HFFc6 (cell line): ENCODE data around the gene CACNA2D1. TPM values are rescaled to one million over a fixed set of nuclear protein-coding genes. Genes with fewer than 3 reads are reported as not detected.

ENCODE experiments used
- DNase-seq: peaks from one replicate; pipeline ENCODE4 v3.0.0-alpha.2; 2018
- H3K27ac Mint-ChIP-seq: 2 replicates; pipeline ENCODE4 v1.8.0; 2020; ENCODE audit warnings: mild to moderate bottlenecking, mixed read lengths
- H3K27me3 Mint-ChIP-seq: 2 replicates; pipeline ENCODE4 v1.8.0; 2021; ENCODE audit warnings: mild to moderate bottlenecking, moderate library complexity, mixed read lengths; ENCODE audit not compliant: insufficient read depth
- H3K36me3 Mint-ChIP-seq: 2 replicates; pipeline ENCODE4 v1.8.0; 2021; ENCODE audit warnings: low read depth, mixed read lengths
- H3K4me1 Mint-ChIP-seq: 2 replicates; pipeline ENCODE4 v1.8.0; 2020; ENCODE audit warnings: low read depth, mixed read lengths
- H3K4me3 Mint-ChIP-seq: 2 replicates; pipeline ENCODE4 v1.8.0; 2020; ENCODE audit warnings: mild to moderate bottlenecking, moderate library complexity, mixed read lengths
- H3K9me3 Mint-ChIP-seq: 2 replicates; pipeline ENCODE4 v1.8.0; 2020; ENCODE audit warnings: mild to moderate bottlenecking, mixed read lengths
- total RNA-seq, 6 experiments: library from RNA; stranded (reverse); fragmentation: NEBNext Ultra II Directional; extraction: Animal tissue kit (Norgen Biotek cat#: 25700); gene quantifications; 2 replicates in 1 of 6; 3 replicates in 5 of 6; pipeline ENCODE4 v1.2.3, GENCODE V29; 2021
- TF ChIP-seq, protein P1 (sequence below): fragments of 200-600 bp; sonication (generic); IDR thresholded peaks from 2 replicates; pipeline ENCODE4 v1.5.0; 2021; ENCODE audit warnings: antibody characterized with exemption, mild to moderate bottlenecking

CACNA2D1 gene
- total RNA-seq, 6 experiments from 2014 or later = 34.9 to 43.6 (median 36.8) TPM

DNA sequence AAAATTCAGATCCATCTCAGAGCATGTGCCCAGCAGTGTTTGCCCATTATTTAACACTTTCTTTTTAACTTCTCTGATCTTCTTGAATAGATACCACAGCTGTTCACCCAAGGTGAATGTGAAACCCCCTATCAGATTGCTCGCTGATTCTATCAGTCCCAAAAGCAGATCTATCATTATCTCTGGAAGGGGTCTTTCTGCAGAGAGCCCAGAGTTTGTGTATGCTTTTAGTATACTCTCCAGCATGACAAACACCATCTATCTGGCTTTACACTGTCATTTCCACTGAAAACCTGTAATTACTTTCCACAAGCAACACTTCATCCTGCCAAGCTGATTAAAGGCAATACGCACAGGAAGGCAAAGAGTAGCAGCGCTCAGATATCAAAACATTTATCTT, 168.2 kb downstream of the CACNA2D1 start:
- Mint-ChIP-seq H3K9me3 (no peaks in the 10 kb centered on the region), H3K36me3 (no peaks in the 10 kb centered on the region), H3K27me3 (no peaks in the 10 kb centered on the region; the same call in 1 of the 2 replicates), H3K4me1 (peaks cover under 1% of the 10 kb centered on the region; the same call in 1 of the 2 replicates), H3K4me3 (no peak overlapping the region), H3K27ac (no peak overlapping the region)
- DNase-seq = no peak
- TF ChIP-seq, protein P1, sequence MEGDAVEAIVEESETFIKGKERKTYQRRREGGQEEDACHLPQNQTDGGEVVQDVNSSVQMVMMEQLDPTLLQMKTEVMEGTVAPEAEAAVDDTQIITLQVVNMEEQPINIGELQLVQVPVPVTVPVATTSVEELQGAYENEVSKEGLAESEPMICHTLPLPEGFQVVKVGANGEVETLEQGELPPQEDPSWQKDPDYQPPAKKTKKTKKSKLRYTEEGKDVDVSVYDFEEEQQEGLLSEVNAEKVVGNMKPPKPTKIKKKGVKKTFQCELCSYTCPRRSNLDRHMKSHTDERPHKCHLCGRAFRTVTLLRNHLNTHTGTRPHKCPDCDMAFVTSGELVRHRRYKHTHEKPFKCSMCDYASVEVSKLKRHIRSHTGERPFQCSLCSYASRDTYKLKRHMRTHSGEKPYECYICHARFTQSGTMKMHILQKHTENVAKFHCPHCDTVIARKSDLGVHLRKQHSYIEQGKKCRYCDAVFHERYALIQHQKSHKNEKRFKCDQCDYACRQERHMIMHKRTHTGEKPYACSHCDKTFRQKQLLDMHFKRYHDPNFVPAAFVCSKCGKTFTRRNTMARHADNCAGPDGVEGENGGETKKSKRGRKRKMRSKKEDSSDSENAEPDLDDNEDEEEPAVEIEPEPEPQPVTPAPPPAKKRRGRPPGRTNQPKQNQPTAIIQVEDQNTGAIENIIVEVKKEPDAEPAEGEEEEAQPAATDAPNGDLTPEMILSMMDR = no peak

DNA sequence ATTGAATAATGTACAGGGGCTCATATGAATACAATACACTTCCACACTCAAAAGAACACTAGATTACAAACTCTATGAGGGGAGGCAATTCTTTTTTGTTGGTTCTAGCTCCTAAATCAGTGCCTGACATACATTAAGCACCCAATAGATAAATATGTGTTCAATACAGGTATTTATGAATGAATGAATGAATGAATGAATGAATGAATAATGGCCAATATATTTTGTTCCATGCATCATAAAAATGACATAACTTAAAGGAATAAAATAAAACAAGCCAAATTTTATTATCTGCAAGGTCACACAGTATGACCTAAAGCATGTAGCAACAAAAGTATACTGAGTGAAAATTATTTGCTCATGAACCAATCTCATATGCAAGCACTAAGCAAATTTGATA, 168.9 kb downstream of the CACNA2D1 start:
- H3K27me3 Mint-ChIP-seq = no peaks in the 10 kb centered on the region; the same call in 1 of the 2 replicates
- H3K9me3 Mint-ChIP-seq = no peaks in the 10 kb centered on the region
- TF ChIP-seq, protein P1 = no peak
- no peak for DNase-seq
- peaks cover 7% of the 10 kb centered on the region for H3K4me1 Mint-ChIP-seq
- H3K4me3 Mint-ChIP-seq = no peak overlapping the region
- no peak overlapping the region for H3K27ac Mint-ChIP-seq
- no peaks in the 10 kb centered on the region for H3K36me3 Mint-ChIP-seq

DNA sequence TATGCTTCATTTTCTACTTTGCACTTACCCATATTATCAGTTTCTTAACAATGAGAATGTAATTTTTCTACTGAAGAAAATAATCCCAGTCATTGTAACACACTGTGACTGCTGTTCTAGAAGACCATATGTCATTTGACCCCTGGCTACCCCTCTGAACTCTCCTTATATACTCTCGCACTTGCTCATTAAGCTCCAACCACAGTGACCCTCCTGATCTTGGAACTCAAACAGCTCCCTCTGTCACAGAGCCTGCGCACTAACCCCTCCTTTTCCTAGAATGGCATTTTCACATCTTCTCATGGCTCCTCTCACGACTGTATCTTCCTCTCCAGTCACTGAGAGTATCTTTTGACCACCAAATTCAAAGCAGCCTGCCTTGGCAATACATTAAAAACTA, 169.7 kb downstream of the CACNA2D1 start:
- no peaks in the 10 kb centered on the region for H3K9me3 Mint-ChIP-seq
- H3K27ac Mint-ChIP-seq = no peak overlapping the region
- H3K36me3 Mint-ChIP-seq = no peaks in the 10 kb centered on the region
- DNase-seq = no peak
- no peak overlapping the region for H3K4me3 Mint-ChIP-seq
- H3K4me1 Mint-ChIP-seq = peaks cover 15% of the 10 kb centered on the region
- no peaks in the 10 kb centered on the region; the same call in 1 of the 2 replicates for H3K27me3 Mint-ChIP-seq
- TF ChIP-seq, protein P1 = no peak

DNA sequence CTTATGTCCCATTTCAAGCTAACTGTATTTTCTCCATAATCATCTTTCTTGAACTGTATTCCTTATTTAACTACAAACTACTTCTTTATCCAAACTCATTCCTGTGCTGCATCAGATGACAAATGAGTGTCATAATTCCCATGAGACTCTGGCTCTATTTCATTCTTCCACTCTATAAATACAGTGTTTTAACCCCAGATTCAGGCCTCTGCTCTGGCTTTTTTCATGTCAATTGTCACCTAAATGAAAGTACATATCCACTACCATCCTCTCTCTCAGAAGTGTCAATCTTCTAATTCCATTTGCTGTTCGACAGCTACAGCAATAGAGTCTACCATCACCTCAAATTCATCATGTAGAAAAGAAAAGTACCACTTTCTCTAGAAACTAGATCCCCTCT, 172.7 kb downstream of the CACNA2D1 start:
- DNase-seq = no peak
- Mint-ChIP-seq H3K4me1 (peaks cover 18% of the 10 kb centered on the region), H3K9me3 (no peaks in the 10 kb centered on the region), H3K27me3 (no peaks in the 10 kb centered on the region; the same call in 1 of the 2 replicates), H3K4me3 (no peak overlapping the region), H3K36me3 (no peaks in the 10 kb centered on the region), H3K27ac (no peak overlapping the region)
- TF ChIP-seq, protein P1 = no peak

DNA sequence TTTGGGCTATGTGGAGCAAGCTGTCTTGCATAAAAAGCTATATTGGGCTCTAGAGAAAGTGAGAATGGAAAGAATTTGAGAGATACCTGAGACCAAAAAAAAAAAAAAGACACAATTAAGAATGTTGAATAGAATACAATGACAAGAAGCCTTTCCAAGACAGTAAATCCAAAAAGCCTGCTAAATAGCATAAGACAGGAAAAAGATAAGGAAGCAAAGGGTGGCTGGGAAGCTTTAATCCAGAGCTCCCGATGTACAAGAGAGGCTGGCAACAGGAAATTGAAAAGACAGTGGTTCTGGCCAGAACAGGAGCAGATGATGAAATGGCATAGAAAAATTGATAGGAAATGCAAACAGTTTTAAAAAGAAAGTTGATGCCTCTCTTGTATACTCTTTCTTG, 174.9 kb downstream of the CACNA2D1 start:
- DNase-seq = no peak
- H3K36me3 Mint-ChIP-seq = no peaks in the 10 kb centered on the region
- TF ChIP-seq, protein P1 = no peak
- peaks cover 18% of the 10 kb centered on the region for H3K4me1 Mint-ChIP-seq
- no peak overlapping the region for H3K4me3 Mint-ChIP-seq
- no peaks in the 10 kb centered on the region for H3K9me3 Mint-ChIP-seq
- no peaks in the 10 kb centered on the region; the same call in 1 of the 2 replicates for H3K27me3 Mint-ChIP-seq
- no peak overlapping the region for H3K27ac Mint-ChIP-seq

DNA sequence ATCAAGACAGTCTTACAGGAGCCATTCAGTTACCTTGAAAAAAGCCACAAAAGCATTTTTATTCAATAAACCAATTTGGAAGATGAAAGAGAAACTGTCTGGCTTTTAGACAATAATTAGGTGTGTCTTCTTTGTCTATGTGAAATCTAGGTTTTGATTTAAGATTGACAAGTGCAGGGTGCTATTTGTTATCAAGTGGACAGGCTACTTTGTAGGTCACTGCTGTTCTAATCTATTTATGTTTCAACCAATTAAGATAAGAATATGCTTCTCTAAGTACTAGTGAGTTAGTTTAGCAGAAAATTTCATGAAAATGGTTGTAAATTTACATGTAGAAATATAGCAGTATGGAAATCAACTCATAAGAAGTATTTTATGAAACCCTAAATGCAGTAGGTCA, 177.5 kb downstream of the CACNA2D1 start:
- Mint-ChIP-seq H3K4me3 (no peak overlapping the region), H3K36me3 (no peaks in the 10 kb centered on the region), H3K9me3 (no peaks in the 10 kb centered on the region), H3K27me3 (no peaks in the 10 kb centered on the region; the same call in 1 of the 2 replicates), H3K27ac (no peak overlapping the region), H3K4me1 (peaks cover 18% of the 10 kb centered on the region)
- DNase-seq = no peak
- TF ChIP-seq, protein P1 = no peak
